AG10803 (cell line): ENCODE data around the gene TMPRSS2.

Experiments
- DNase-seq: peaks from one replicate; pipeline ENCODE4 v3.0.0; 2010; ENCODE audit warnings: low read depth
- H3K4me3 ChIP-seq: 2 replicates; pipeline ENCODE4 v1.5.1; 2011; ENCODE audit warnings: mild to moderate bottlenecking, low read length, control low read depth
- CTCF ChIP-seq: conservative IDR thresholded peaks from 2 replicates; pipeline ENCODE4 v1.5.1; 2011; ENCODE audit warnings: mild to moderate bottlenecking, low read length, control low read depth, inconsistent platforms

Gene TMPRSS2

GRCh38 chr21:41491412-41491811, 16.5 kb downstream of the TMPRSS2 start:
- no peak for DNase-seq
- no peak overlapping the region for H3K4me3 ChIP-seq
- TF ChIP-seq CTCF, result no peak

GRCh38 chr21:41490330-41490729, 17.6 kb downstream of the TMPRSS2 start:
- TF ChIP-seq CTCF, result no peak
- DNase-seq, result no peak
- H3K4me3 ChIP-seq, result no peak overlapping the region

GRCh38 chr21:41489329-41489728, 18.6 kb downstream of the TMPRSS2 start:
- H3K4me3 ChIP-seq, result no peak overlapping the region
- TF ChIP-seq CTCF, result no peak
- DNase-seq, result no peak

GRCh38 chr21:41488080-41488479, 19.9 kb downstream of the TMPRSS2 start:
- no peak for TF ChIP-seq CTCF
- no peak for DNase-seq
- H3K4me3 ChIP-seq, result no peak overlapping the region

- H3K4me3 ChIP-seq, result no peak overlapping the region
- DNase-seq, result no peak
- TF ChIP-seq CTCF, result no peak
Observed at GRCh38 chr21:41487082-41487481, 20.9 kb downstream of the TMPRSS2 start.

- TF ChIP-seq CTCF, result no peak
- no peak for DNase-seq
- H3K4me3 ChIP-seq, result no peak overlapping the region
Observed at GRCh38 chr21:41483973-41484372, 24.0 kb downstream of the TMPRSS2 start.

- no peak overlapping the region for H3K4me3 ChIP-seq
- no peak for DNase-seq
Observed at GRCh38 chr21:41483415-41483814, 24.5 kb downstream of the TMPRSS2 start.

More at GRCh38 chr21:41483415-41483814, 24.5 kb downstream of the TMPRSS2 start:
- no peak for TF ChIP-seq CTCF
